DMS114 treated with DMSO at 0.1 percent for 48 hours (cell line): ENCODE data around the gene JAZF1.

Source experiments
- DNase-seq: peaks from one replicate; lab custom pipeline; 2025; ENCODE audit not compliant: unreplicated experiment; lab: John Stamatoyannopoulos, UW

Gene JAZF1

GRCh38 chr7:27921081-27921836 is 259.3 kb downstream of the JAZF1 start:
- DNase-seq, result peak; percentile 81

GRCh38 chr7:27920281-27920946 is 260.2 kb downstream of the JAZF1 start:
- DNase-seq, result no peak

GRCh38 chr7:27918503-27918902 is 262.1 kb downstream of the JAZF1 start:
- DNase-seq, result no peak

GRCh38 chr7:27917774-27918314 is 262.8 kb downstream of the JAZF1 start:
- no peak for DNase-seq

- no peak for DNase-seq
Observed at GRCh38 chr7:27917119-27917518, 263.5 kb downstream of the JAZF1 start.

GRCh38 chr7:27916372-27916771 is 264.2 kb downstream of the JAZF1 start:
- DNase-seq, result no peak

GRCh38 chr7:27914409-27914808 is 266.2 kb downstream of the JAZF1 start:
- no peak for DNase-seq

GRCh38 chr7:27912751-27913150 is 267.8 kb downstream of the JAZF1 start:
- DNase-seq, result no peak

- no peak for DNase-seq
Observed at GRCh38 chr7:27911920-27912319, 268.7 kb downstream of the JAZF1 start.

- DNase-seq, result no peak
Observed at GRCh38 chr7:27910326-27910725, 270.3 kb downstream of the JAZF1 start.

GRCh38 chr7:27908534-27909165 is 271.9 kb downstream of the JAZF1 start:
- no peak for DNase-seq

- no peak for DNase-seq
Observed at GRCh38 chr7:27906385-27907091, 274.1 kb downstream of the JAZF1 start.

- no peak for DNase-seq
Observed at GRCh38 chr7:27905951-27906350, 274.6 kb downstream of the JAZF1 start.

- DNase-seq, result no peak
Observed at GRCh38 chr7:27901028-27901760, 279.4 kb downstream of the JAZF1 start.

- no peak for DNase-seq
Observed at GRCh38 chr7:27900006-27900405, 280.6 kb downstream of the JAZF1 start.

- no peak for DNase-seq
Observed at GRCh38 chr7:27899601-27900000, 281.0 kb downstream of the JAZF1 start.

- DNase-seq, result no peak
Observed at GRCh38 chr7:27897441-27897847, 283.2 kb downstream of the JAZF1 start.

GRCh38 chr7:27897001-27897400 is 283.6 kb downstream of the JAZF1 start:
- no peak for DNase-seq

- no peak for DNase-seq
Observed at GRCh38 chr7:27895551-27895950, 285.0 kb downstream of the JAZF1 start.

- DNase-seq, result no peak
Observed at GRCh38 chr7:27890205-27890849, 290.3 kb downstream of the JAZF1 start.
